GM12891 (cell line): ENCODE results near the gene EHMT1.
"Not testable (repeated sequence)": the region's sequence is repeated elsewhere in the genome, so short reads cannot be mapped to it uniquely, and the experiment has no call there.

ENCODE experiments used
- DNase-seq: peaks from one replicate; pipeline ENCODE4 v3.0.0; 2011; ENCODE audit warnings: low spot score; ENCODE audit not compliant: insufficient read length
- FAIRE-seq: peaks from 2 replicates; lab custom pipeline; 2011; peaks lifted over from hg19 to GRCh38; lab: Jason Lieb, UNC
- PAX5 ChIP-seq: IDR thresholded peaks from 2 replicates; pipeline ENCODE4 v1.6.1; 2011; ENCODE audit warnings: low read length, moderate library complexity, mild to moderate bottlenecking; ENCODE audit not compliant: insufficient read depth, severe bottlenecking
- POLR2A ChIP-seq: IDR thresholded peaks from 2 replicates; pipeline ENCODE4 v1.6.1; 2011; ENCODE audit warnings: low read depth, low read length, control low read depth
- POLR2AphosphoS5 ChIP-seq: IDR thresholded peaks from 2 replicates; pipeline ENCODE4 v1.6.1; 2011; ENCODE audit warnings: low read depth, low read length, control low read depth
- POU2F2 ChIP-seq: IDR thresholded peaks from 2 replicates; pipeline ENCODE4 v1.6.1; 2011; ENCODE audit warnings: low read depth, mild to moderate bottlenecking, control low read depth, low read length, moderate library complexity
- SPI1 ChIP-seq: IDR thresholded peaks from 2 replicates; pipeline ENCODE4 v1.6.1; 2011; ENCODE audit warnings: low read depth, low read length, control low read depth
- TAF1 ChIP-seq: IDR thresholded peaks from 2 replicates; pipeline ENCODE4 v1.6.1; 2011; ENCODE audit warnings: low read depth, low read length, control low read depth

Gene EHMT1

GRCh38 chr9:137724818-137725240, 106.0 kb downstream of the EHMT1 start:
- no peak for TF ChIP-seq PAX5
- TF ChIP-seq POLR2A = no peak
- no peak for TF ChIP-seq POU2F2
- no peak for TF ChIP-seq TAF1
- TF ChIP-seq SPI1 = no peak
- no peak for TF ChIP-seq POLR2AphosphoS5
- DNase-seq (no peak), FAIRE-seq (peak; percentile 69)

- FAIRE-seq = no peak
These were observed 106.8 kb downstream of the EHMT1 start for GRCh38 chr9:137725598-137725997.

GRCh38 chr9:137726336-137726735, 107.5 kb downstream of the EHMT1 start:
- not testable (repeated sequence) for DNase-seq
- FAIRE-seq = peak; percentile 99

More at GRCh38 chr9:137725598-137725997, 106.8 kb downstream of the EHMT1 start:
- DNase-seq = no peak
- TF ChIP-seq POLR2A (no peak), POLR2AphosphoS5 (no peak)

GRCh38 chr9:137726764-137727163, 108.0 kb downstream of the EHMT1 start:
- TF ChIP-seq SPI1 = no peak
- no peak for TF ChIP-seq PAX5
- TF ChIP-seq POLR2A = no peak
- no peak for TF ChIP-seq POLR2AphosphoS5
- TF ChIP-seq TAF1 = no peak
- TF ChIP-seq POU2F2 = no peak
- DNase-seq (no peak), FAIRE-seq (no peak)

GRCh38 chr9:137727716-137728115, 108.9 kb downstream of the EHMT1 start:
- no peak for TF ChIP-seq POLR2AphosphoS5
- no peak for TF ChIP-seq POLR2A
- no peak for TF ChIP-seq SPI1
- TF ChIP-seq TAF1 = no peak
- no peak for TF ChIP-seq POU2F2
- no peak for TF ChIP-seq PAX5
- DNase-seq = no peak
- FAIRE-seq = no peak

- no peak for FAIRE-seq
- TF ChIP-seq POLR2AphosphoS5 (no peak), POLR2A (no peak), PAX5 (no peak), POU2F2 (no peak), TAF1 (no peak), SPI1 (no peak)
- no peak for DNase-seq
These were observed 109.9 kb downstream of the EHMT1 start for GRCh38 chr9:137728444-137729311.

GRCh38 chr9:137731216-137731946, 112.6 kb downstream of the EHMT1 start:
- no peak for DNase-seq
- TF ChIP-seq TAF1 = no peak
- no peak for TF ChIP-seq SPI1
- no peak for TF ChIP-seq POLR2AphosphoS5
- TF ChIP-seq PAX5 = no peak
- TF ChIP-seq POLR2A = no peak
- FAIRE-seq = no peak

- FAIRE-seq = no peak
These were observed 113.4 kb downstream of the EHMT1 start for GRCh38 chr9:137731947-137732813.

GRCh38 chr9:137733429-137733828, 114.6 kb downstream of the EHMT1 start:
- no peak for TF ChIP-seq POU2F2
- no peak for TF ChIP-seq POLR2A
- TF ChIP-seq SPI1 = no peak
- no peak for TF ChIP-seq PAX5
- TF ChIP-seq POLR2AphosphoS5 = no peak
- no peak for TF ChIP-seq TAF1
- DNase-seq (no peak), FAIRE-seq (no peak)

More at GRCh38 chr9:137731947-137732813, 113.4 kb downstream of the EHMT1 start:
- DNase-seq = no peak
- no peak for TF ChIP-seq TAF1
- TF ChIP-seq POLR2AphosphoS5 = no peak
- no peak for TF ChIP-seq SPI1
- TF ChIP-seq POLR2A = no peak
- no peak for TF ChIP-seq POU2F2
- TF ChIP-seq PAX5 = no peak
